ENCODE data around the gene RPS6KL1.

The RPS6KL1 gene

DNA sequence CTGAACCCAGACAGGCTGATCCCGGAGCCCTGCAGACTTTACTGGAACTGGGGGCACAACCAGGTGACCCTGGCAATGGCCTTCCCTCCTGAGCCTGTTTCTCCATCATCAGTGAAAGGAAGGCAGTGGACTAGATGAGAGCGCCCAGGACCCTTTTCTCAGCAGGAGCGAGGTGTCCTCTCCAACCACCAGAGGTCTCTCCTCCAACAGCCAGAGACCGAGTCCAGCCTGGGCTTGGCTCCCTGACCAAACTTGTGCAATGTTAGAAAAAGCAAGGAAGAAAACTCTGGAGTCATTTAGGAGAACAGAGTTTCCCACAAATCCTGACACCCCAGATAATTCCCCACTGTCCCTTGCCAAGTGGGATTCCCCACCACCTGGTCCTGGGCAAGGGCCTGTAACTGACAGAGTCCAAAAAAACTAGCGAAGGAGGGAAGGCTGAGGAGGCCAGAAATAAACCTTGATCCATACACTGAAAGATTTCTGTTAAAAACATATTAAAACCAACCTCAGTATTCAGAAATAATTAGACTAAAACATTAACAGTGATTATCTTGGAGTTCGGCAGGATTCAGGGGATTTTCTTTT, 9.0 kb downstream of the RPS6KL1 start:
- FAIRE-seq (no peak), DNase-seq (ENCODE audit: insufficient read length, low spot score) (no peak)

DNA sequence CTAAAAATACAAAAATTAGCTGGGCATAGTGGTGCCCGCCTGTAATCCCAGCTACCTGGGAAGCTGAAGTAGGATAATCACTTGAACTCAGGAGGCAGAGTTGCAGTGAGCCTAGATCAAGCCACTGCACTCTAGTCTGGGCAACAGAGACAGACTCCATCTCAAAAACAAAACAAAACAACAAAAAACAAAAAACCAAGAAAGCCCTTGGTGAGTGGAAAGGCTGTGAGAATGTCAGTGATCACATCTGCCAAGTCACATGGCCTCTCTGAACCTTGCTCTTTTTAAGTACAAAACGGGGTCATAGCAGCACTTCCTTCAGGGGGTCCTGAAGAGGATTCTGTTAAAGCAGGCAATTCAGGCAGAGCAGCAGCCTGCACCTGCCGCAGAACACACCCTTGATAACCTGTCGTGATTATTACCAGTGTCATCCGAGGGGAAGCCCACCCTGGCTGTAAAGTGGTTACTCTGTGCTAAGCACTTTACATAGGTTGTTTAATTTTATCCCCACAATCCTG, 9.6 kb downstream of the RPS6KL1 start:
- FAIRE-seq (no peak), DNase-seq (ENCODE audit: insufficient read length, low spot score) (no peak)

DNA sequence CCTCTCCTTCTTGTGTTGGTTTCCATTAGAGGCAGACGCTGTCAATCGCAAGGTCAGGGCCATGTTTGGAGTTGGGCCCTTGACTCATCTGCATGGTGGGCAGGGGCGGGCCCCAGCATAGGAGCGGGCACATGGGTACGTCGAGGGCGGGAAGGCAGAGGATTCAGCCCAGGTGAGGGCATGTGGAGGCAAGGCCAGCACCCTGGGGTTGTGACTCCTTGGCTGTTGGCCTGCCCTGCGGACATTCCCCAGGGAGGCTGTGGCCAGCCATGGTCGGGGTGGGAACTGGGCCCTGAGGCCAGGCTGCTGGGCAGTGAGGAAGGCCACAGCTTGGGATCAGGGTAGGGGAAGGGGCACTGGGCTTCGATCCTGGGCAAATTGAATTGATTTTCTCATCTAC, 10.3 kb downstream of the RPS6KL1 start:
- DNase-seq (ENCODE audit: insufficient read length, low spot score) (no peak), FAIRE-seq (no peak)

DNA sequence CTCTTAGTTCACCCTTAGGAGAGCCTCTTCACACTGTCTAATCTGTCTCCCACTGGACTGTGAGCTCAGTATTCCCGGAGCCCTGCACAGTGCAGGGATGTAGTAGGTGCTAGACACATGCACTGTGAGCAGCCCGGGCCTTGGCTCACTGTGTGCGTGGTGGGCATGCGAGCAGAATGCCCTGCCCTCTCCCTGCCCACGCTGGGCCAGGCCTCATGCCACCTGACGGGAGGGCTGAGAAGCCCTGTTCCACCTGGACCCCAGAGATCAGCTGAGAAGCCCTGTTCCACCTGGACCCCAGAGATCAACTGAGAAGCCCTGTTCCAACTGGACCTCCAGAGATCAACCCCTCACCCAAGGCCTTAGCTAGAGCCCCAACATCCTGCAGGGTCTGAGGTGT, 10.9 kb downstream of the RPS6KL1 start:
- DNase-seq (ENCODE audit: insufficient read length, low spot score): no peak
- FAIRE-seq: no peak

DNA sequence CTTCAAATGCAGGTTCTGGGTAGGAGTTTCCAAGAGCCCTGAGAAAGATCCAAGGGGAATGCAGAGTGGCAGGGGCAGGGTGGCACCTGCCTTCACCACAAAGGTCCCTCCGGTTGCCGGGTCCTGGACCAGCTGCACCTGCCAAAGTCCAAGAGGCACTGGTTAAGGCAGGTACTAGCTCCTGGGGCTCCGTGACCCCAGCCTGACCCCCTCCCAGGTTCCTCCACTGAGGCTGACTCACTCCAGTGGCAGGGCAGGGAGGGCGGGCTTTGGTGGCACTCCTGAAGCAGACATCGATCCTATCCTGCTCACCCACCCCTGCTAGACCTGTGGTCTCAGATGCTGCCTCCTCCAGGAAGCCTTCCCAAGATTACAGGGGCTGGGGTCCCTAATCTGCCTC, 11.4 kb downstream of the RPS6KL1 start:
- no peak for FAIRE-seq
- DNase-seq (ENCODE audit: insufficient read length, low spot score): no peak

DNA sequence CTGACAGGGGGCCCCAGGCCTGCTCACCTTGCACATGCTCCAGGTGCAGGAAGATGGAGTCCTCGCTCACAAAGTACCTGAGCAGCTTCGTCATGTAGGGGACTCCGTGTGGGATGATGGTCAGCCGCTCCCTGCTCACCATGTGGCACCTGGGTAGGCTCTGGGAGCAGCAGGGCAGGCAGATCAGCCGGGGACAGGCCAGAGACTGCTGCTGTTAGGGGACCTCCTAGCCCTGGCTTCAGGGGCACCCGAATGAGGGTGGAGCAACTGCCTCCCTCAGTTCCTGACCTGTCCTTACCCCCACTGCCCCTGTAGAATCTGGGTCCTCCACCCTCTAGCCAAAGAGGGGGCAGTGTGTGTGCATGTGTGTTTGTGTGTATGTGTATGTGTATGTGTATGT, 11.8 kb downstream of the RPS6KL1 start:
- DNase-seq (ENCODE audit: insufficient read length, low spot score) (no peak), FAIRE-seq (no peak)

DNA sequence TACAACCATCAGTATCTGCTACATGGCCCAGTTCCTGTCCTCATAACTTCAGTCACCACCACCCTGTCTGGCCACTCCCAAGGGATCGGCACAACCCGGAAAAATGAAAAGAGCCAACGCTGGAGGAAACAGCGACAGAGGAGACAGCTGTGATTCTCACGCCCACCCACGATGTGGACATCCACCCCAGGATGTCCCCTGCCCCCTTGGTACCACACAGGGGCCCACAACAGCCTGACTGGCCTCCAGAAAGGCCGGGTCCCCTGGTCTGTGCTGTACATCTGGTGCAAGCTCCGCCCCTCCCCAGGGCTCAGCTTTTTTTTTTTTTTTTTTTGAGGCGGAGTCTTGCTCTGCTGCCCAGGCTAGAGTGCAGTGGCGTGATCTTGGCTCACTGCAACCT, 12.5 kb downstream of the RPS6KL1 start:
- DNase-seq (ENCODE audit: insufficient read length, low spot score) (no peak), FAIRE-seq (no peak)

DNA sequence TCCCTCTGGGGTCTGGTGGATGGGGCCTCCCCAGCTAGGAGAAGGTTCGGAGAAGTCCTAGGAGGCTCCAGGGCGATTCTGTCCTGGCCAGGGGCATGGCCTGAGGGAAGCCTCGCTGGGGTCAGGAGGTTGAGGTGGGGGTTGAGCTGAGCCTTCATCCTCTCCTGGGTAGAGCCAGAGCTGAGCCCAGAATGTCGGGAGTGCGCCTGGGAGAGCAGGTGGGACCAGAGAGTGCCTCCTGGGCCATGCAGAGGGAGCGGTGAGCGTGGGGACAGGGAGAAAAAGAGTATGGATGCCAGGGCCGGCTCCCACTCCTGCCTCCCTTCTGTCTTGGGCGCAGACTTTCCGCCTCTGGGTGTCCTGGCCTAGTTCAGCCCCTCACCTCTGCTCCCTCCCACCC, 13.1 kb downstream of the RPS6KL1 start:
- FAIRE-seq (no peak), DNase-seq (ENCODE audit: insufficient read length, low spot score) (no peak)

DNA sequence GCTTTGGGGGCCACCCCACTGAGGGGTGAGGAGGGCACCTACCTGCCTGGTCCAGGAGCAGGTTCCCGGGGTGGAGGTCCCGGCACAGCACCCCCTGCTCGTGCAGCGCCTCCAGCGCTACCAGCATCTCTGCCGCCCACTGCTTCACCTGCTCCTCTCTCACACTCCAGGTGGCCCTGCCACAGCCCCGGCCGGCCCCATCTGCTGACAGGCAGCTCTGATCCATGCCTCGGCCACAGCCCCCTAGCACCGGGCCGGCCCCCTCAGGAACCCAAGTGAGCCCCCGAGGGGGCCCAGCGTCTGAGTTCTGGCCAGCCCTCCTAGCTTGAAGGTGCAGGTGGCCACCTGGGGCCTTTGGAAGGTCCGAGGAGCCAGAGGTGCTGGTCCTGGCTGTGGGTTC, 13.6 kb downstream of the RPS6KL1 start:
- FAIRE-seq (no peak), DNase-seq (ENCODE audit: insufficient read length, low spot score) (no peak)

DNA sequence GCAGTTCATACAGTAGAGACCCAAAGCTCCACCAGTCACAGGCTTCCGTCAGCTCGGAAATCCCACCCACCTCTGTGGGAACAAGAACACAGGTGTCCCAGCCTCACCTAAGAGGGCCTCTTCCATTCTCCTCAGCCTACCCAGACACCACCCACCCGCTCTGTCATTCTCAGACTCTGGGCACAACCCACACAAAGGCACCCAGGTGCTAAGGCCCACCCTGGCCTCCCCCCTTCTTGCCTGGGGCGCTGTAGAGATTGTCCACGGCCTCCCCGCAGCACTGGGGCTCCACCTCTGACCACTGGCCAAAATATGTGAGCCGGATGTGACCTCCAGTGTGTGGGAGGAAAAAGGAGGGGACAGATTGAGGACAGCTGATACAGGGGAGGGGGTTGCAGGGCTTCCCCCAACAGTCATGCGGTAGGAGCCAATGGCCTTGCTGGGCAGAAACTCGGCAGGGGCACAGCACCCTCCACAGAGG, 14.2 kb downstream of the RPS6KL1 start:
- FAIRE-seq (no peak), DNase-seq (ENCODE audit: insufficient read length, low spot score) (no peak)

DNA sequence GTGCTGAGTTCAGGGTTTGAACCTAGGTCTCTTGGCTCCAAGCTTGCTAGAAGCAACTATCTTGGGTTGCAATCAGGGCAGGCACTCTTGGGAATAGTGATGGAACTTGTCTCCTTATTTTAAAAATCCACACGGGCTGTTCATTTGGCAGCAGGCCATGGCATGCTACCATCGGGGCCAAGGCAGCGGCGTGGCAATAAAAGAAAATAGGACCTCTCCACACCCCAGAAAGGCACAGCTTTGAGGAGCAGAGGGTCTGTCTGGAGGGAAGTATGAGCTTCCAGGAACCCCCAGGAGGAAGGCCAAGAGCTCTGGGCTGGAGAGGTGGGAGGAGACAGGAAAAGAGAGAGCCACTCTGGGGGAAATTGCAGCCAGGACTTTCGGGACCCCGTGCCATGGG, 15.3 kb downstream of the RPS6KL1 start:
- no peak for FAIRE-seq
- no peak for DNase-seq (ENCODE audit: insufficient read length, low spot score)

DNA sequence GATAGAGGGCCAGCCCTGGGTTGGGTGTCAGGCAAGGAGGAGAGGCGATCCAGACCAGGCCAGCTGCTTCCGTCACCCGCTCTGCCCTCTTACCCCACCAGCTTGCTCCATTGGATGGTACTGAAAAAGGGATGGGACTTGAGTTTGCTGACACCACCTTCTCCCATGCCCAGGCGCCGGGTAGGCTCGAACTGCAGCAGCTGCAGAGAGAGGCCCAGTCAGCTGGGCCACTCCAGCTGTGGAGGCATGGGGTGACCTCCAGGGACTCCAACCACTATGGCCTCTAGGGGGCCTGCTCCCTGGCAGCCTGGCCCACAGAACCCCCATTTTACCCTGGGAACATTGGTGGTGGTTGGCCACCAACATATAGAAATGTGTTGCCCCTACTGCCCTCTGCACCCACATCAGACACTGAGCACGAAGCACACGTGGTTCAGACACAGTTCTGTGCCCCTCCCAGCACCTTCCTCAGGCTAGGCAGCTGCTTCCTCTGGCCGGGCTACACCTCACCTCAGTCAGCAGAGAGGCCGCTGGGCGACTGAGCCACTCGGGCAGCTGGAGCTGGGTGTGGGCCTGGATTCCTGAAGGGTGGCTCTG, 16.0 kb downstream of the RPS6KL1 start:
- FAIRE-seq: no peak
- no peak for DNase-seq (ENCODE audit: insufficient read length, low spot score)

DNA sequence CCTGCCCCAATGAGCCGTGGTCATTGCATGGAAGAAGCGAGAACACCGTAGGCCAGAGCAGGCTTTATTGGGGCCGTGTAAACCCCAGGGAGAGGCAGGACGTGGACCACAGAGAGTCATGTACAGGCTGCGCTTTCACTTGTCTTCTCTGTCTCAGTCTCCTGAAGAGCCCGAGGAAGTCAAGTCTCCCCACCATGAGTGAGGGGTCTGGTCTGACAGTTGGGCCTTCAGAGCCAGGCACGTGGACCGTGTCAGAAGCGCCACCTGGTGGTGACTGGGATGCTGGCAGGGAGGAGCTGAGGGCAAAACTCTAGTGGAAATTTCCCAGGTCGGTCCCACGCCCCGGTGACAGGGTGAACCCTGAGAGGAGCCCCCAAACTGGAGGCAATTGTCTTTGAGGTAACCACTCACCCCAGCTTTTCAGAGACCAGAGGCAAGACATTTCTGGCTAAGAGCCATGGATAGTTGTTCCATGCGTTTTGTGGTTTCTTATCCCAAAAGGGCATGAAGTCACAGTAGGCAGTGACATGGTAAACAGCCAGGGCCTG, 17.4 kb downstream of the RPS6KL1 start:
- DNase-seq (ENCODE audit: insufficient read length, low spot score): peak; percentile 60
- FAIRE-seq: peak; percentile 97

DNA sequence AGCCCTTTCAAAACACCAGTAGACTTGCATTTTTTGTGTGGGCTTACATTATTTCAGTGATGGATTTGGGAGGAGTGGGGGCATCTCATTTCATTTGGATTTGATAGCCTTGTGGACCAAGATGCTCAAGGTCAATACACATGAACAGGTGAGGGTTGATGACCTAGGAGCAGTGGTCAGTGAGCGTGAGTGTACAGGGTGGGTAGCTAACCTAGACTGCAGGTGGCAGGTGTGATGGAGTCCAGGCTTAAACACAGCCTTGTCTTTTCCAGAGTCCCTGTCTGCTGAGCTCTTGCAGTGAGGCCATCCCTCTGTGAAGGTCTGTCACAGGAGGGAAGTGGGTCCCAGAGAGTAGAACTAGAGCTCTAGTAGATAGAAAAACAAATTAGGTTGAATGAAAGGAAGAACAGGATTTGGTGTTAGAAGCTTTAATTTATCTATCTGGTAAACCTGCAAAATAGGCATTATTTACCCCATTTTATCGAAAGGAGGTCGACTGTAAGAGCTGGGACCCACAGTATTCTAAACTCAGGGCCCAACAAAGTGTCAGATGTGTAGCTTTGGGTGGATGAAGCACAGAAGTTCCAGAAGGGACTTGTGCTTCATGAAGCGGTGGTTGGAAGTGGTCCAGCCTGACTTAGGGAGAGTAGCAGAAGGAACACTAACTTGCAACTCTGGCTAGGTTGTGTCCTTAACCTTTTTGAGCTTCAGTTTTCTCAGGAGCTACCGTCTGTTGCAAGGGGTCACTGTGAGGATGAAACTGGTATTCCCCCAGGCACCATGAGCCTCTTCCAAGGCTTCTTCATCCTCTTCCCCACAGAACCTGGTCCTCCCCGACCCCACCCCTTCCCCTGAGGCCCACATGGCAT, 18.2 kb downstream of the RPS6KL1 start:
- FAIRE-seq: no peak
- DNase-seq (ENCODE audit: insufficient read length, low spot score): no peak

DNA sequence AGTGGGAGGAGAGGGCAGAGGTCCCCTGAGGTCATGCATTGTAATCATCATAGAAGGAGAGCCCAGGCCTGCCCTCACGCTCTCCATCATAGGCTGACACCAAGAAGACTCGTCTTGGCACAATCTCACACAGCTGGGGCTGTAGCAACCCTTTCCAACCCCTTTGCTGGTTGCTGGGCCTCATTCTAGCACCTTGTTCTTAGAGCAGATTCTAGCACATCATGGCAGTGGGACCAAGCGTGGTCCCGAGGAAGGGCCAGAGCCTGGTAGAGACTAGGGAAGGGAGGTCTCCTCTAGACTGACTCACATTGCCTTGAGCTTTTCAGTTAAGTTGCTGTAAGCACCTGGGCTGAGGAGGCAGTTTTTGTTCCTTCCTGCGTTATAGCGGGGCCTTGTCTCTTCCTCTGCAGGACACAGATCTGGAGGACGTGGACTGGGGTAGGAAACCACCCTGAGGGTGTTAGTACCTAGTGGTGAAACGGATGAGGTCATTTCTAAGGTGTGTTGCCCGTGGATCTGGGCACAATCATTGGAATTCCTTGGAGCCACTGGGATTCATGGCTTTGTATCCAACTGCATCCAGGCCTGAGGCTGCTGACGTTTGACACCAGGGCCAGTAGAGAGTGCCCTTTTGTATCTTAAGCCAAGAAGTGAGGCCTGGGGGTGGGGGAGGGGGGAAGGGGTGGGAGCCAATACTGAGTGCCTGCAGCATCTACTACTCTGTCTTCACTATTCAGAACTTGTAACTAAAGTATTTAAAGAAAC, 19.9 kb downstream of the RPS6KL1 start:
- FAIRE-seq (no peak), DNase-seq (ENCODE audit: insufficient read length, low spot score) (no peak)

DNA sequence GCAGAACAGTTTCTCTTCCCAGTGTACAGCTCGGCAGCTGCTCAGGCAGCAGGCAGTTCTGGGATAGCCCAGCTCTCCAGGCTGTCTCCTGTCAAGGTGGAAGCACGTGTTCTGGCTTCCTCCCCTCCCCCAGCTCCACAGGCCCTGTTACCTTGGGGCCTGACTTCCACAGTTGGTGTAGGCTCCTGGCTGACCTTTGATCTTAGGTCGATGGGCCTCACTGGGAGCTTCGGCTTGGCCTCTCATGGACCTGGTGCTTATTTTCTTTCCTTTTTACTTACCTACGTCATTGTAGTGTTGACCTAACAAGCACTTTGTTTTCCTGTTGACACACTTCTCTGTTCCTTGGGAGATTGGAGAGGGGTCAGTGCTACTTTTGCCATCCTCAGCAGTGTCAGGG, 24.4 kb downstream of the RPS6KL1 start:
- FAIRE-seq (no peak), DNase-seq (ENCODE audit: insufficient read length, low spot score) (no peak)

DNA sequence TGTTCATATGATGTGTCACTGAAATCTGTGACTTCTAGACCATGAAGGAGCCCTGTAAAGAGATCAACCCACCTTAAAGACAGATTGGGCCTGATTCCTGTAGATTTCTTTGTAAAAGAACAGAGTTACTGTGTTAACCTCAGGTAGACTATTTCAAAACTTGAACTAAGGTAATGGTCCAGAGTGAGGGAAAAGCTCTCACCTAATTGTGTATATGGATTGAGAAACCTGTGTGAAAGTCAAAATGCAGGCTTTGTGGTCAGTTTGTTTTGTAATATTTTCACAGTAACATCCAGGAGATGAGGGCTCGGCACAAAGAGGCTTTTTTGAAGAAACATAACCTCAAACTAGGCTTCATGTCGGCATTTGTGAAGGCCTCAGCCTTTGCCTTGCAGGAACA, 25.0 kb downstream of the RPS6KL1 start:
- DNase-seq (ENCODE audit: insufficient read length, low spot score): no peak
- FAIRE-seq: no peak

DNA sequence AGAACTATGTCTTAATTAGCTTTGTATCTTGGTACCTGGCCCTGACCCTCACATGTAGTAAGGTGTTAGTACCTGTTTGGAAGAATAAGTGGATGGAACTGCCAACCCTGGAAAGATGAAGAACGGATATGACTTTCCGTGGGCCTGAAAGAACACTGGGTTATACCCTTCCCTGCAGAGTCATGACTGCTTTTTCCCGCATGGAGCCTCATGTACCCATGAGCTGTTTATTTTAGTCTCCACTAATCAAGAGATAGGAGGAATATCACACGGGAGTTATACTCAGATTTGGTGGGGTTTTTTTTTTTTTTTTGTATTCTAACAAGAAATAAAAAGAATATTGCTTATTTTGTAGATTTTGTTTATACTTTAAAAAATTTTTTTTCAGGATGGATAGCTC, 25.4 kb downstream of the RPS6KL1 start:
- DNase-seq (ENCODE audit: insufficient read length, low spot score): no peak
- FAIRE-seq: no peak

DNA sequence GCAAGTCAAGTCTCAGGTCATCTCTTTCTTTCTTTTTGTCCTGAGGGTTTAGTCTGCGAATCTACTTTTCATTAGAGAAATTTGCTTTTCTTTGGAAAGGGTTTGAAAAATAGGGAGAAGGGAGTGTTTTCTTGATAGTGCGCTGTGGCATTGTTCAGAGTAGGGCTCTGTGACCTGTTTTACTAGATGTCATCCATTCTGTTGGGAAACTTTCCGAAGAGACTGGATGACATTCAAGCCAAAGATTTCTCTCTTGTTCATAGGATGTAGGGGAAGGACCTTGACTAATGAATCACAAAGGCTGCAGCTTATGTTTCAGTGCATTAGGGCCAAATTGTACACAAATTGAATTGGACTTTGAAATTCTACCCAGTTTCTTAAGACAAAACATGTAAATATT, 26.7 kb downstream of the RPS6KL1 start:
- DNase-seq (ENCODE audit: insufficient read length, low spot score): no peak
- no peak for FAIRE-seq

DNA sequence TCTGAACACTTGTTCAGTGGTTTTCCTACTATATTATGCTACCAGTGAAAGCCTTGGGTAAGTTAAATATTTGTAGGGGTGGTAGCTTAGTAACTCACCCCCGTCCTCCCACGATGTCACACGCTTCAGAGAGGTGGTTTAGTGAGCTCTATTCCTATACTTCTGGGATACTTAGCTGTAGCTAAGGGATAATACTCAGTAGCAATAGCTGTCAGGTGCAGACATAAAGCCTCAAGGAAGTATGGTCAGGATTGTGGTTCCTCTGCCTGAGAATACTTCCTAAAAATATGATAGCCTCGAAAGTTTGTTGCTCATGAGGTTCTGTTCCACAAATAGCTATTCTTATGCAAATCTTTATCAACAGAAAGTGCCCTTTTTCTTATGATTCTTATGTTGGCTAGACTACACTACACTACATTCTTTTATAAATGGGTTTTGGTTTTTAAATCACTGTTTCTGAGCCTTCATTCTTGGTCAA, 29.4 kb downstream of the RPS6KL1 start:
- no peak for DNase-seq (ENCODE audit: insufficient read length, low spot score)
- peak; percentile 91 for FAIRE-seq

DNA sequence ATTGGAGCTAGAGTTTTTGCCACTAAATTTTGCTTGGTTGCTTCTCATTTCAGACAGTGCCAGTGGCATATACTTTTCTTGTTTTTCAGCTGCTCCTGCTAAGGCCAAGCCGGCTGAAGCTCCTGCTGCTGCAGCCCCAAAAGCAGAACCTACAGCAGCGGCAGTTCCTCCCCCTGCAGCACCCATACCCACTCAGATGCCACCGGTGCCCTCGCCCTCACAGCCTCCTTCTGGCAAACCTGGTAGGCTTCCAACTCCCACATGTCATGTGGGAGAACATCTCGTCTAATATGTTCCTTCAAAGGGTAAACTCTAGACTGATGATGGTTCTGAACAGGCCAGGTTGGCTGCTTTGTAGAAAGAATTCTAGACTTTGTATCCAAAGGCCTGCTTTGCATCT, 30.3 kb downstream of the RPS6KL1 start:
- DNase-seq (ENCODE audit: insufficient read length, low spot score) (no peak), FAIRE-seq (no peak)

Measured in GM19239 (cell line).